GM23338 (cell line): ENCODE results near the gene AOPEP. TPM values are rescaled to one million over a fixed set of nuclear protein-coding genes. Genes with fewer than 3 reads are reported as not detected.

Experiments
- ATAC-seq: fragments of 200-7000 bp; cut with Tn5 transposase; 3 replicates; pipeline ENCODE4 v1.9.1; 2020
- DNase-seq: peaks from one replicate; pipeline ENCODE4 v3.0.0-alpha.2; 2015; ENCODE audit warnings: low spot score
- H2AFZ ChIP-seq: fragments of 200-600 bp; sonication (generic); 2 replicates; pipeline ENCODE4 v1.8.0; 2016; ENCODE audit warnings: antibody characterized with exemption, mild to moderate bottlenecking, moderate library complexity
- H3F3A ChIP-seq: fragments of 200-600 bp; sonication (generic); replicated peaks from 2 replicates; pipeline ENCODE4 v1.8.0; 2017; ENCODE audit warnings: antibody characterized with exemption, mixed run types, low read depth
- H3K27ac ChIP-seq: fragments of 200-600 bp; sonication (generic); 2 replicates; pipeline ENCODE4 v1.6.1; 2016; ENCODE audit warnings: low read depth
- H3K27me3 ChIP-seq: fragments of 200-600 bp; sonication (generic); 2 replicates; pipeline ENCODE4 v1.8.0; 2016; ENCODE audit warnings: mild to moderate bottlenecking, mixed run types, moderate library complexity; ENCODE audit not compliant: insufficient read depth
- H3K36me3 ChIP-seq: fragments of 200-600 bp; sonication (generic); 2 replicates; pipeline ENCODE4 v1.8.0; 2016; ENCODE audit warnings: mild to moderate bottlenecking; ENCODE audit not compliant: insufficient read depth
- H3K4me1 ChIP-seq: fragments of 200-600 bp; sonication (generic); 2 replicates; pipeline ENCODE4 v1.8.0; 2016; ENCODE audit warnings: mild to moderate bottlenecking, moderate library complexity; ENCODE audit not compliant: insufficient read depth
- H3K4me2 ChIP-seq: fragments of 200-600 bp; sonication (generic); 2 replicates; pipeline ENCODE4 v1.7.1; 2017; ENCODE audit warnings: mixed run types
- H3K4me3 ChIP-seq: fragments of 200-600 bp; sonication (generic); 2 replicates; pipeline ENCODE4 v1.6.1; 2016; ENCODE audit warnings: mixed run types
- H3K79me2 ChIP-seq: fragments of 200-600 bp; sonication (generic); replicated peaks from 2 replicates; pipeline ENCODE4 v1.8.0; 2017; ENCODE audit warnings: mild to moderate bottlenecking; ENCODE audit not compliant: insufficient read depth
- H3K9me2 ChIP-seq: fragments of 200-600 bp; sonication (generic); 2 replicates; pipeline ENCODE4 v1.8.0; 2017; ENCODE audit not compliant: insufficient read depth
- H4K20me1 ChIP-seq: fragments of 200-600 bp; sonication (generic); replicated peaks from 2 replicates; pipeline ENCODE4 v1.8.0; 2017; ENCODE audit warnings: mild to moderate bottlenecking; ENCODE audit not compliant: insufficient read depth
- H3K27ac Mint-ChIP-seq: 2 replicates; pipeline ENCODE4 v1.8.0; 2020; ENCODE audit warnings: inconsistent platforms, mild to moderate bottlenecking, moderate library complexity, mixed read lengths
- H3K27me3 Mint-ChIP-seq: 3 replicates; pipeline ENCODE4 v1.8.0; 2022; ENCODE audit warnings: low read depth, mild to moderate bottlenecking, moderate library complexity, mixed read lengths, inconsistent platforms; ENCODE audit not compliant: insufficient read depth, poor library complexity
- H3K36me3 Mint-ChIP-seq: 3 replicates; pipeline ENCODE4 v1.8.0; 2021; ENCODE audit warnings: low read depth, mild to moderate bottlenecking, inconsistent platforms, moderate library complexity, mixed read lengths
- H3K4me1 Mint-ChIP-seq: 3 replicates; pipeline ENCODE4 v1.8.0; 2020; ENCODE audit warnings: mild to moderate bottlenecking, inconsistent platforms, mixed read lengths
- H3K4me3 Mint-ChIP-seq: 3 replicates; pipeline ENCODE4 v1.8.0; 2021; ENCODE audit warnings: moderate library complexity, mild to moderate bottlenecking, inconsistent platforms, mixed read lengths
- H3K9me3 Mint-ChIP-seq: 3 replicates; pipeline ENCODE4 v1.8.0; 2020; ENCODE audit warnings: moderate library complexity, mild to moderate bottlenecking, inconsistent platforms, mixed read lengths
- CREB1 ChIP-seq: fragments of 250-450 bp; sonication (Bioruptor Pico); IDR thresholded peaks from 2 replicates; pipeline ENCODE4 v1.5.0; 2020; ENCODE audit warnings: low read depth, mild to moderate bottlenecking, moderate library complexity
- EZH2 ChIP-seq: fragments of 200-600 bp; sonication (generic); IDR thresholded peaks from one replicate; pipeline ENCODE4 v1.8.0; 2017; ENCODE audit warnings: antibody characterized with exemption, mild to moderate bottlenecking, low read depth; ENCODE audit not compliant: unreplicated experiment
- JUNB ChIP-seq: IDR thresholded peaks from one replicate; pipeline ENCODE4 v1.6.1; 2016; ENCODE audit warnings: antibody characterized with exemption; ENCODE audit not compliant: unreplicated experiment
- NANOG ChIP-seq: IDR thresholded peaks from 2 replicates; pipeline ENCODE4 v1.6.1; 2016; ENCODE audit warnings: antibody characterized with exemption, borderline replicate concordance
- POLR2AphosphoS5 ChIP-seq: IDR thresholded peaks from 2 replicates; pipeline ENCODE4 v1.6.1; 2016; ENCODE audit warnings: antibody characterized with exemption, low read depth
- ZNF114 ChIP-seq: fragments of 250-450 bp; sonication (Bioruptor Pico); IDR thresholded peaks from 2 replicates; pipeline ENCODE4 v1.5.0; 2020; ENCODE audit warnings: mild to moderate bottlenecking, moderate library complexity
- ZNF331 ChIP-seq: fragments of 250-450 bp; sonication (Bioruptor Pico); IDR thresholded peaks from 2 replicates; pipeline ENCODE4 v1.5.0; 2020; ENCODE audit warnings: low read depth, mild to moderate bottlenecking, moderate library complexity
- polyA plus RNA-seq: library from polyadenylated mRNA; unstranded; fragments of >200 nt; fragmentation: Nextera tagmentation; extraction: Ambion mirVana; gene quantifications from 2 replicates; pipeline ENCODE4 v1.2.1, GENCODE V29; 2016
- total RNA-seq: library from RNA; depleted of rRNA; stranded (reverse); fragments of >200 nt; shearing (Covaris generic); gene quantifications from 2 replicates; pipeline ENCODE4 v1.2.3, GENCODE V29; 2014
- TF ChIP-seq, protein P1 (sequence below), 2 experiments: fragments of 200-600 bp in 1 of 2; sonication (generic) in 1 of 2; conservative IDR thresholded peaks; 2 replicates each; pipeline versions ENCODE4 v1.5.1 to v1.6.1; 2016 to 2017; ENCODE audit warnings: antibody characterized with exemption in 2 of 2, low read depth in 2 of 2, mild to moderate bottlenecking in 2 of 2, moderate library complexity in 1 of 2
- TF ChIP-seq, protein P2 (sequence below): fragments of 250-450 bp; sonication (Bioruptor Pico); IDR thresholded peaks from 2 replicates; pipeline ENCODE4 v1.5.0; 2020; ENCODE audit warnings: mild to moderate bottlenecking, moderate library complexity
- TF ChIP-seq, protein P3 (sequence below): IDR thresholded peaks from one replicate; pipeline ENCODE4 v1.6.1; 2018; ENCODE audit warnings: antibody characterized with exemption; ENCODE audit not compliant: unreplicated experiment
- TF ChIP-seq, protein P4 (sequence below): IDR thresholded peaks from 2 replicates; pipeline ENCODE4 v1.6.1; 2016; ENCODE audit warnings: antibody characterized with exemption

The AOPEP gene
- total and polyA plus RNA-seq, 2 experiments from 2014 or later: 7.0 to 16.5 TPM

DNA sequence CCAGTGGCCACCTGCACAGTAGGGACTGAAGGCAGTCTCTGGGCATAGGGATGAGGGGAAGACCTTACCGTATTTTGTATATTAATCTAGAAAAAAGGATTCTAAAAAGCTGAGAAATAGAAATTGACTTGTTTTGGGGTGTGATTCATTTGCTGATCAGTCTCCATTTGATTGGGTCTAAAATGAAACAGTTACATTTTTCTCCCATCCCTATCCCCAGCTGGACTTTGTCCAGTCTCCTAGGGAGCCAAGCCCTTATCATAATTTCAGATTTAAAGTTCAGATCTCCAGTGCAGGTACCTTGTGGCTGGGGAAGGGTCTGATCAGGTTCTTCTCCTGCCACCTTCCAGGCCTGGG is 350.2 kb downstream of the AOPEP start:
- H3K36me3 ChIP-seq: no peaks in the 10 kb centered on the region
- Mint-ChIP-seq H3K9me3 (no peaks in the 10 kb centered on the region), H3K27ac (no peak overlapping the region), H3K4me1 (peaks cover 35% of the 10 kb centered on the region), H3K4me3 (no peak overlapping the region), H3K27me3 (peaks cover 8% of the 10 kb centered on the region), H3K36me3 (no peaks in the 10 kb centered on the region)
- H3K27me3 ChIP-seq: no peaks in the 10 kb centered on the region
- H3K4me3 ChIP-seq: no peak overlapping the region
- no peaks in the 10 kb centered on the region for H3F3A ChIP-seq
- DNase-seq (no peak), ATAC-seq (no peak)
- H3K9me2 ChIP-seq: no peaks in the 10 kb centered on the region
- H4K20me1 ChIP-seq: no peaks in the 10 kb centered on the region; the same call in 1 of the 2 replicates
- H3K4me2 ChIP-seq: no peak overlapping the region
- 0 out of 2 replicates have a peak, but pooled peaks cover 8% of the 10 kb centered on the region for H3K4me1 ChIP-seq
- no peaks in the 10 kb centered on the region for H3K79me2 ChIP-seq
- TF ChIP-seq ZNF114 (no peak), ZNF331 (CRISPR knock-in tag) (no peak), CREB1 (CRISPR knock-in tag) (no peak), NANOG (no peak), EZH2 (no peak), JUNB (no peak), POLR2AphosphoS5 (no peak)
- TF ChIP-seq, protein P1, sequence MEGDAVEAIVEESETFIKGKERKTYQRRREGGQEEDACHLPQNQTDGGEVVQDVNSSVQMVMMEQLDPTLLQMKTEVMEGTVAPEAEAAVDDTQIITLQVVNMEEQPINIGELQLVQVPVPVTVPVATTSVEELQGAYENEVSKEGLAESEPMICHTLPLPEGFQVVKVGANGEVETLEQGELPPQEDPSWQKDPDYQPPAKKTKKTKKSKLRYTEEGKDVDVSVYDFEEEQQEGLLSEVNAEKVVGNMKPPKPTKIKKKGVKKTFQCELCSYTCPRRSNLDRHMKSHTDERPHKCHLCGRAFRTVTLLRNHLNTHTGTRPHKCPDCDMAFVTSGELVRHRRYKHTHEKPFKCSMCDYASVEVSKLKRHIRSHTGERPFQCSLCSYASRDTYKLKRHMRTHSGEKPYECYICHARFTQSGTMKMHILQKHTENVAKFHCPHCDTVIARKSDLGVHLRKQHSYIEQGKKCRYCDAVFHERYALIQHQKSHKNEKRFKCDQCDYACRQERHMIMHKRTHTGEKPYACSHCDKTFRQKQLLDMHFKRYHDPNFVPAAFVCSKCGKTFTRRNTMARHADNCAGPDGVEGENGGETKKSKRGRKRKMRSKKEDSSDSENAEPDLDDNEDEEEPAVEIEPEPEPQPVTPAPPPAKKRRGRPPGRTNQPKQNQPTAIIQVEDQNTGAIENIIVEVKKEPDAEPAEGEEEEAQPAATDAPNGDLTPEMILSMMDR (conservative IDR thresholded peaks at IDR 0.05; ENCODE audit: low read depth in 2 of 2): no peak
- TF ChIP-seq, protein P2, sequence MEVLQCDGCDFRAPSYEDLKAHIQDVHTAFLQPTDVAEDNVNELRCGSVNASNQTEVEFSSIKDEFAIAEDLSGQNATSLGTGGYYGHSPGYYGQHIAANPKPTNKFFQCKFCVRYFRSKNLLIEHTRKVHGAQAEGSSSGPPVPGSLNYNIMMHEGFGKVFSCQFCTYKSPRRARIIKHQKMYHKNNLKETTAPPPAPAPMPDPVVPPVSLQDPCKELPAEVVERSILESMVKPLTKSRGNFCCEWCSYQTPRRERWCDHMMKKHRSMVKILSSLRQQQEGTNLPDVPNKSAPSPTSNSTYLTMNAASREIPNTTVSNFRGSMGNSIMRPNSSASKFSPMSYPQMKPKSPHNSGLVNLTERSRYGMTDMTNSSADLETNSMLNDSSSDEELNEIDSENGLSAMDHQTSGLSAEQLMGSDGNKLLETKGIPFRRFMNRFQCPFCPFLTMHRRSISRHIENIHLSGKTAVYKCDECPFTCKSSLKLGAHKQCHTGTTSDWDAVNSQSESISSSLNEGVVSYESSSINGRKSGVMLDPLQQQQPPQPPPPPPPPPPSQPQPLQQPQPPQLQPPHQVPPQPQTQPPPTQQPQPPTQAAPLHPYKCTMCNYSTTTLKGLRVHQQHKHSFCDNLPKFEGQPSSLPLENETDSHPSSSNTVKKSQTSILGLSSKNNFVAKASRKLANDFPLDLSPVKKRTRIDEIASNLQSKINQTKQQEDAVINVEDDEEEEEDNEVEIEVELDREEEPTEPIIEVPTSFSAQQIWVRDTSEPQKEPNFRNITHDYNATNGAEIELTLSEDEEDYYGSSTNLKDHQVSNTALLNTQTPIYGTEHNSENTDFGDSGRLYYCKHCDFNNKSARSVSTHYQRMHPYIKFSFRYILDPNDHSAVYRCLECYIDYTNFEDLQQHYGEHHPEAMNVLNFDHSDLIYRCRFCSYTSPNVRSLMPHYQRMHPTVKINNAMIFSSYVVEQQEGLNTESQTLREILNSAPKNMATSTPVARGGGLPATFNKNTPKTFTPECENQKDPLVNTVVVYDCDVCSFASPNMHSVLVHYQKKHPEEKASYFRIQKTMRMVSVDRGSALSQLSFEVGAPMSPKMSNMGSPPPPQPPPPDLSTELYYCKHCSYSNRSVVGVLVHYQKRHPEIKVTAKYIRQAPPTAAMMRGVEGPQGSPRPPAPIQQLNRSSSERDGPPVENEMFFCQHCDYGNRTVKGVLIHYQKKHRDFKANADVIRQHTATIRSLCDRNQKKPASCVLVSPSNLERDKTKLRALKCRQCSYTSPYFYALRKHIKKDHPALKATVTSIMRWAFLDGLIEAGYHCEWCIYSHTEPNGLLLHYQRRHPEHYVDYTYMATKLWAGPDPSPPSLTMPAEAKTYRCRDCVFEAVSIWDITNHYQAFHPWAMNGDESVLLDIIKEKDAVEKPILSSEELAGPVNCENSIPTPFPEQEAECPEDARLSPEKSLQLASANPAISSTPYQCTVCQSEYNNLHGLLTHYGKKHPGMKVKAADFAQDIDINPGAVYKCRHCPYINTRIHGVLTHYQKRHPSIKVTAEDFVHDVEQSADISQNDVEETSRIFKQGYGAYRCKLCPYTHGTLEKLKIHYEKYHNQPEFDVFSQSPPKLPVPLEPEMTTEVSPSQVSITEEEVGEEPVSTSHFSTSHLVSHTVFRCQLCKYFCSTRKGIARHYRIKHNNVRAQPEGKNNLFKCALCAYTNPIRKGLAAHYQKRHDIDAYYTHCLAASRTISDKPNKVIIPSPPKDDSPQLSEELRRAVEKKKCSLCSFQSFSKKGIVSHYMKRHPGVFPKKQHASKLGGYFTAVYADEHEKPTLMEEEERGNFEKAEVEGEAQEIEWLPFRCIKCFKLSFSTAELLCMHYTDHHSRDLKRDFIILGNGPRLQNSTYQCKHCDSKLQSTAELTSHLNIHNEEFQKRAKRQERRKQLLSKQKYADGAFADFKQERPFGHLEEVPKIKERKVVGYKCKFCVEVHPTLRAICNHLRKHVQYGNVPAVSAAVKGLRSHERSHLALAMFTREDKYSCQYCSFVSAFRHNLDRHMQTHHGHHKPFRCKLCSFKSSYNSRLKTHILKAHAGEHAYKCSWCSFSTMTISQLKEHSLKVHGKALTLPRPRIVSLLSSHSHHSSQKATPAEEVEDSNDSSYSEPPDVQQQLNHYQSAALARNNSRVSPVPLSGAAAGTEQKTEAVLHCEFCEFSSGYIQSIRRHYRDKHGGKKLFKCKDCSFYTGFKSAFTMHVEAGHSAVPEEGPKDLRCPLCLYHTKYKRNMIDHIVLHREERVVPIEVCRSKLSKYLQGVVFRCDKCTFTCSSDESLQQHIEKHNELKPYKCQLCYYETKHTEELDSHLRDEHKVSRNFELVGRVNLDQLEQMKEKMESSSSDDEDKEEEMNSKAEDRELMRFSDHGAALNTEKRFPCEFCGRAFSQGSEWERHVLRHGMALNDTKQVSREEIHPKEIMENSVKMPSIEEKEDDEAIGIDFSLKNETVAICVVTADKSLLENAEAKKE: no peak
- TF ChIP-seq, protein P3, sequence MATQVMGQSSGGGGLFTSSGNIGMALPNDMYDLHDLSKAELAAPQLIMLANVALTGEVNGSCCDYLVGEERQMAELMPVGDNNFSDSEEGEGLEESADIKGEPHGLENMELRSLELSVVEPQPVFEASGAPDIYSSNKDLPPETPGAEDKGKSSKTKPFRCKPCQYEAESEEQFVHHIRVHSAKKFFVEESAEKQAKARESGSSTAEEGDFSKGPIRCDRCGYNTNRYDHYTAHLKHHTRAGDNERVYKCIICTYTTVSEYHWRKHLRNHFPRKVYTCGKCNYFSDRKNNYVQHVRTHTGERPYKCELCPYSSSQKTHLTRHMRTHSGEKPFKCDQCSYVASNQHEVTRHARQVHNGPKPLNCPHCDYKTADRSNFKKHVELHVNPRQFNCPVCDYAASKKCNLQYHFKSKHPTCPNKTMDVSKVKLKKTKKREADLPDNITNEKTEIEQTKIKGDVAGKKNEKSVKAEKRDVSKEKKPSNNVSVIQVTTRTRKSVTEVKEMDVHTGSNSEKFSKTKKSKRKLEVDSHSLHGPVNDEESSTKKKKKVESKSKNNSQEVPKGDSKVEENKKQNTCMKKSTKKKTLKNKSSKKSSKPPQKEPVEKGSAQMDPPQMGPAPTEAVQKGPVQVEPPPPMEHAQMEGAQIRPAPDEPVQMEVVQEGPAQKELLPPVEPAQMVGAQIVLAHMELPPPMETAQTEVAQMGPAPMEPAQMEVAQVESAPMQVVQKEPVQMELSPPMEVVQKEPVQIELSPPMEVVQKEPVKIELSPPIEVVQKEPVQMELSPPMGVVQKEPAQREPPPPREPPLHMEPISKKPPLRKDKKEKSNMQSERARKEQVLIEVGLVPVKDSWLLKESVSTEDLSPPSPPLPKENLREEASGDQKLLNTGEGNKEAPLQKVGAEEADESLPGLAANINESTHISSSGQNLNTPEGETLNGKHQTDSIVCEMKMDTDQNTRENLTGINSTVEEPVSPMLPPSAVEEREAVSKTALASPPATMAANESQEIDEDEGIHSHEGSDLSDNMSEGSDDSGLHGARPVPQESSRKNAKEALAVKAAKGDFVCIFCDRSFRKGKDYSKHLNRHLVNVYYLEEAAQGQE: no peak
- TF ChIP-seq, protein P4, sequence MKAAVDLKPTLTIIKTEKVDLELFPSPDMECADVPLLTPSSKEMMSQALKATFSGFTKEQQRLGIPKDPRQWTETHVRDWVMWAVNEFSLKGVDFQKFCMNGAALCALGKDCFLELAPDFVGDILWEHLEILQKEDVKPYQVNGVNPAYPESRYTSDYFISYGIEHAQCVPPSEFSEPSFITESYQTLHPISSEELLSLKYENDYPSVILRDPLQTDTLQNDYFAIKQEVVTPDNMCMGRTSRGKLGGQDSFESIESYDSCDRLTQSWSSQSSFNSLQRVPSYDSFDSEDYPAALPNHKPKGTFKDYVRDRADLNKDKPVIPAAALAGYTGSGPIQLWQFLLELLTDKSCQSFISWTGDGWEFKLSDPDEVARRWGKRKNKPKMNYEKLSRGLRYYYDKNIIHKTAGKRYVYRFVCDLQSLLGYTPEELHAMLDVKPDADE: no peak
- no peak overlapping the region for H2AFZ ChIP-seq
- H3K27ac ChIP-seq: no peak overlapping the region
